ENCODE results near the gene PUM2.
"Not testable (repeated sequence)": the region's sequence is repeated elsewhere in the genome, so short reads cannot be mapped to it uniquely, and the experiment has no call there.

PUM2 gene

GRCh38 chr2:20273042-20273441, 77.6 kb downstream of the PUM2 start:
- no peak for DNase-seq (ENCODE audit: low read depth)
- H3K4me3 ChIP-seq (ENCODE audit: low read depth, low read length), result no peak overlapping the region
- TF ChIP-seq, protein P1, sequence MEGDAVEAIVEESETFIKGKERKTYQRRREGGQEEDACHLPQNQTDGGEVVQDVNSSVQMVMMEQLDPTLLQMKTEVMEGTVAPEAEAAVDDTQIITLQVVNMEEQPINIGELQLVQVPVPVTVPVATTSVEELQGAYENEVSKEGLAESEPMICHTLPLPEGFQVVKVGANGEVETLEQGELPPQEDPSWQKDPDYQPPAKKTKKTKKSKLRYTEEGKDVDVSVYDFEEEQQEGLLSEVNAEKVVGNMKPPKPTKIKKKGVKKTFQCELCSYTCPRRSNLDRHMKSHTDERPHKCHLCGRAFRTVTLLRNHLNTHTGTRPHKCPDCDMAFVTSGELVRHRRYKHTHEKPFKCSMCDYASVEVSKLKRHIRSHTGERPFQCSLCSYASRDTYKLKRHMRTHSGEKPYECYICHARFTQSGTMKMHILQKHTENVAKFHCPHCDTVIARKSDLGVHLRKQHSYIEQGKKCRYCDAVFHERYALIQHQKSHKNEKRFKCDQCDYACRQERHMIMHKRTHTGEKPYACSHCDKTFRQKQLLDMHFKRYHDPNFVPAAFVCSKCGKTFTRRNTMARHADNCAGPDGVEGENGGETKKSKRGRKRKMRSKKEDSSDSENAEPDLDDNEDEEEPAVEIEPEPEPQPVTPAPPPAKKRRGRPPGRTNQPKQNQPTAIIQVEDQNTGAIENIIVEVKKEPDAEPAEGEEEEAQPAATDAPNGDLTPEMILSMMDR (IDR thresholded peaks at IDR 0.05; ENCODE audit: insufficient read depth, low read depth, low read length, missing control alignments), result no peak

DNA sequence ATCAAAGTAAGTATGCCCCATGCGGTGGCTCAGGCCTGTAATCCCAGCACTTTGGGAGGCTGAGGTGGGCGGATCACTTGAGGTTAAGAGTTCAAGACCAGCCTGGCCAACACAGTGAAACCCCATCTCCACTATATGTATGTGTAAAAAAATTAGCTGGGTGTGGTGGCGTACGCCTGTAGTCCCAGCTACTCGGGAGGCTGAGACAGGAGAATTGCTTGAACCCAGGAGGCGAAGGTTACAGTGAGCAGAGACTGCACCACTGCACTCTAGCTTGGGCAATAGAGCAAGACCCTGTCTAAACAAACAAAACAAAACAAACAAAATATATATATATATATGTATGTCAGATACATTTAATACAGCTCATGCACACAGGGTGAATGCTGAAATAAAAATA, 82.3 kb downstream of the PUM2 start:
- DNase-seq (ENCODE audit: low read depth); H3K4me3 ChIP-seq (ENCODE audit: low read depth, low read length): not testable (repeated sequence)

- H3K4me3 ChIP-seq (ENCODE audit: low read depth, low read length), result no peak overlapping the region
- TF ChIP-seq, protein P1 (IDR thresholded peaks at IDR 0.05; ENCODE audit: insufficient read depth, low read depth, low read length, missing control alignments), result no peak
- no peak for DNase-seq (ENCODE audit: low read depth)
Observed at GRCh38 chr2:20267529-20267928, 83.1 kb downstream of the PUM2 start.

DNA sequence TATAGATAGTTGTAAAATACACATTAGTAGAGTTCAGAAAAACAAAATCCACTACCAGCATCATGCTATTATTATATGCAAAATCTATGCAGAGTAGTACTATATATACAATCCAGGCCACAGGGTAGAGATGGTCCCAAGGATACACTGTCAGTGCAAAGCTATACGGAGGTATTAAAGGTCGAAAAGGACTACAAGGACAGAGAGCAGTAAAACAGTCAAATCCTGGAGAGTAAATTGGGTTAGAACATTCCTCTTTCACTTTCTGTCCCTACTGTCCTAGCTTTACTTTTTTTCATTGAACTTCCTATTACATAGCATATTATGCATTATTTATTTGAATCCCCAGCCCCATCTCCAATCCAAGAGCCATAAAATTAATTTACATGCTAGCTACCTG, 86.0 kb downstream of the PUM2 start:
- TF ChIP-seq, protein P1 (IDR thresholded peaks at IDR 0.05; ENCODE audit: insufficient read depth, low read depth, low read length, missing control alignments), result no peak
- DNase-seq (ENCODE audit: low read depth), result no peak
- H3K4me3 ChIP-seq (ENCODE audit: low read depth, low read length), result no peak overlapping the region

GRCh38 chr2:20257411-20257810, 93.2 kb downstream of the PUM2 start:
- H3K4me3 ChIP-seq (ENCODE audit: low read depth, low read length), result no peak overlapping the region
- TF ChIP-seq, protein P1 (IDR thresholded peaks at IDR 0.05; ENCODE audit: insufficient read depth, low read depth, low read length, missing control alignments), result no peak
- DNase-seq (ENCODE audit: low read depth), result no peak

GRCh38 chr2:20254731-20255130, 95.9 kb downstream of the PUM2 start:
- no peak for DNase-seq (ENCODE audit: low read depth)
- TF ChIP-seq, protein P1 (IDR thresholded peaks at IDR 0.05; ENCODE audit: insufficient read depth, low read depth, low read length, missing control alignments), result no peak
- H3K4me3 ChIP-seq (ENCODE audit: low read depth, low read length), result no peak overlapping the region

- H3K4me3 ChIP-seq (ENCODE audit: low read depth, low read length), result no peak overlapping the region
- DNase-seq (ENCODE audit: low read depth), result no peak
- TF ChIP-seq, protein P1 (IDR thresholded peaks at IDR 0.05; ENCODE audit: insufficient read depth, low read depth, low read length, missing control alignments), result no peak
Observed at GRCh38 chr2:20250436-20250835, 100.2 kb downstream of the PUM2 start.
